HEK293 (cell line): ENCODE measurements around the gene ACOT8.

Experiments used
- CTCF ChIA-PET: fragments of 350-600 bp; formaldehyde crosslinking; extraction: SDS; loops from one replicate; lab custom pipeline; 2021; ENCODE audit warnings: antibody characterized with exemption; lab: Yijun Ruan, JAX
- POLR2A ChIA-PET: fragments of 300-600 bp; formaldehyde crosslinking; extraction: SDS; loops from one replicate; lab custom pipeline; 2020; ENCODE audit warnings: antibody characterized with exemption, inconsistent platforms; lab: Yijun Ruan, JAX
- H3K27ac ChIP-seq: fragments of 200-500 bp; sonication (Bioruptor generic); 2 replicates; pipeline ENCODE4 v1.5.1; 2014; ENCODE audit warnings: low read depth, low read length, control low read depth, inconsistent platforms; ENCODE audit errors: extremely low read depth
- H3K36me3 ChIP-seq, 2 experiments: fragments of 200-500 bp in 1 of 2; sonication (Bioruptor generic) in 1 of 2; 1 replicate in 1 of 2; 2 replicates in 1 of 2; pipeline ENCODE4 v1.5.1; 2014 to 2017; ENCODE audit warnings: inconsistent platforms in 2 of 2, low read length in 2 of 2; ENCODE audit not compliant: control insufficient read depth in 2 of 2, insufficient read depth in 1 of 2
- H3K4me1 ChIP-seq: fragments of 200-500 bp; sonication (Bioruptor generic); 2 replicates; pipeline ENCODE4 v1.5.1; 2014; ENCODE audit warnings: mild to moderate bottlenecking, low read length, inconsistent platforms; ENCODE audit not compliant: control insufficient read depth, insufficient read depth
- H3K4me3 ChIP-seq: 2 replicates; pipeline ENCODE4 v1.5.1; 2011; ENCODE audit warnings: low read depth, mild to moderate bottlenecking, control low read depth, low read length, moderate library complexity
- H3K9me3 ChIP-seq: fragments of 200-500 bp; sonication (Bioruptor generic); 2 replicates; pipeline ENCODE4 v1.5.1; 2014; ENCODE audit warnings: low read depth, low read length, inconsistent platforms; ENCODE audit not compliant: control insufficient read depth, insufficient read depth
- KLF8 ChIP-seq: fragments of 450-650 bp; formaldehyde crosslinking; IDR thresholded peaks from 2 replicates; pipeline ENCODE4 v1.5.1; 2016; ENCODE audit warnings: missing biosample characterization, missing genetic modification characterization
- MZF1 ChIP-seq: fragments of 450-650 bp; formaldehyde crosslinking; IDR thresholded peaks from 2 replicates; pipeline ENCODE4 v1.5.1; 2017; ENCODE audit warnings: missing biosample characterization, missing genetic modification characterization, borderline replicate concordance
- PRDM2 ChIP-seq: fragments of 450-650 bp; formaldehyde crosslinking; IDR thresholded peaks from 2 replicates; pipeline ENCODE4 v1.5.1; 2016; ENCODE audit warnings: missing biosample characterization, missing genetic modification characterization, borderline replicate concordance
- ZBTB11 ChIP-seq: fragments of 450-650 bp; formaldehyde crosslinking; conservative IDR thresholded peaks from 2 replicates; pipeline ENCODE4 v1.5.1; 2016; ENCODE audit warnings: low read depth, missing biosample characterization, missing genetic modification characterization
- ZNF146 ChIP-seq: fragments of 450-650 bp; formaldehyde crosslinking; IDR thresholded peaks from 2 replicates; pipeline ENCODE4 v1.5.1; 2016; ENCODE audit warnings: missing biosample characterization, missing genetic modification characterization
- ZNF223 ChIP-seq: fragments of 450-650 bp; formaldehyde crosslinking; IDR thresholded peaks from 2 replicates; pipeline ENCODE4 v1.5.1; 2016; ENCODE audit warnings: missing biosample characterization, missing genetic modification characterization
- ZNF239 ChIP-seq: fragments of 450-650 bp; formaldehyde crosslinking; IDR thresholded peaks from 2 replicates; pipeline ENCODE4 v1.5.1; 2016; ENCODE audit warnings: missing biosample characterization, missing genetic modification characterization
- ZNF768 ChIP-seq: fragments of 450-650 bp; formaldehyde crosslinking; IDR thresholded peaks from 2 replicates; pipeline ENCODE4 v1.5.1; 2018; ENCODE audit warnings: missing biosample characterization, mild to moderate bottlenecking, missing genetic modification characterization
- ZSCAN18 ChIP-seq: fragments of 450-650 bp; formaldehyde crosslinking; IDR thresholded peaks from 2 replicates; pipeline ENCODE4 v1.5.1; 2016; ENCODE audit warnings: missing biosample characterization, missing genetic modification characterization
- TF ChIP-seq, protein P1 (sequence below): fragments of 450-650 bp; IDR thresholded peaks from 2 replicates; pipeline ENCODE4 v1.5.1; 2018; ENCODE audit warnings: missing biosample characterization, mild to moderate bottlenecking, missing genetic modification characterization
- TF ChIP-seq, protein P2 (sequence below): fragments of 450-650 bp; formaldehyde crosslinking; IDR thresholded peaks from 2 replicates; pipeline ENCODE4 v1.5.1; 2016; ENCODE audit warnings: missing biosample characterization, missing genetic modification characterization

ACOT8 gene

GRCh38 chr20:45850926-45851325 is 6.3 kb downstream of the ACOT8 start (continued):
- TF ChIP-seq MZF1, result no peak
- TF ChIP-seq, all 188 proteins: peak for 0

DNA sequence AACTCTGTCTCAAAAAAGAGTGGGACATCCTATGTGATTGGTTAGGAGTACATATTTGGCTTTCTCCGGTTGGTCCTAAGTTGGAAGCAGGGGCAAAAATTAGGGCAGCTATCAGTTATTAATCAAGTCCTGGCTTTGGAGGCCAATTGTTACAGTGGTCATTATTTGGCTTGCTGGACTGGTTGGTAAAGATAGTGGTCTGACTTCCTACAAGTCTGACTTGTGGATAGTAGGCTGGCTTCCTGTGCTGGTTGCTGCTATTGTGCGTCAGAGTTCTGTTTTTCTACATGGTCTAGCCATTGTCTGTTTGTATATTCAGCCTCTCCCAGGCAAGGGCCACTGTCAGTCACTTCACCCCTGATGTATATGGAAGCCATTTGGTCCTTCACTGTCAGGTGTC is 7.0 kb downstream of the ACOT8 start:
- no peak overlapping the region for H3K4me3 ChIP-seq
- H3K36me3 ChIP-seq, result peaks cover 5 to 61% of the 10 kb centered on the region in 2 experiments; a peak in 2 of 3 replicates
- no peak for TF ChIP-seq ZNF146
- TF ChIP-seq KLF8 (tag by site-specific recombination), result no peak
- TF ChIP-seq PRDM2 (tag by site-specific recombination), result no peak
- TF ChIP-seq, protein P1, sequence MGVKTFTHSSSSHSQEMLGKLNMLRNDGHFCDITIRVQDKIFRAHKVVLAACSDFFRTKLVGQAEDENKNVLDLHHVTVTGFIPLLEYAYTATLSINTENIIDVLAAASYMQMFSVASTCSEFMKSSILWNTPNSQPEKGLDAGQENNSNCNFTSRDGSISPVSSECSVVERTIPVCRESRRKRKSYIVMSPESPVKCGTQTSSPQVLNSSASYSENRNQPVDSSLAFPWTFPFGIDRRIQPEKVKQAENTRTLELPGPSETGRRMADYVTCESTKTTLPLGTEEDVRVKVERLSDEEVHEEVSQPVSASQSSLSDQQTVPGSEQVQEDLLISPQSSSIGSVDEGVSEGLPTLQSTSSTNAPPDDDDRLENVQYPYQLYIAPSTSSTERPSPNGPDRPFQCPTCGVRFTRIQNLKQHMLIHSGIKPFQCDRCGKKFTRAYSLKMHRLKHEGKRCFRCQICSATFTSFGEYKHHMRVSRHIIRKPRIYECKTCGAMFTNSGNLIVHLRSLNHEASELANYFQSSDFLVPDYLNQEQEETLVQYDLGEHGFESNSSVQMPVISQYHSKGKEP (tag by site-specific recombination), result no peak
- no peak for TF ChIP-seq ZSCAN18
- TF ChIP-seq ZNF223, result no peak
- no peak for TF ChIP-seq ZBTB11 (tag by site-specific recombination)
- TF ChIP-seq ZNF768 (tag by site-specific recombination), result no peak
- TF ChIP-seq, protein P2, sequence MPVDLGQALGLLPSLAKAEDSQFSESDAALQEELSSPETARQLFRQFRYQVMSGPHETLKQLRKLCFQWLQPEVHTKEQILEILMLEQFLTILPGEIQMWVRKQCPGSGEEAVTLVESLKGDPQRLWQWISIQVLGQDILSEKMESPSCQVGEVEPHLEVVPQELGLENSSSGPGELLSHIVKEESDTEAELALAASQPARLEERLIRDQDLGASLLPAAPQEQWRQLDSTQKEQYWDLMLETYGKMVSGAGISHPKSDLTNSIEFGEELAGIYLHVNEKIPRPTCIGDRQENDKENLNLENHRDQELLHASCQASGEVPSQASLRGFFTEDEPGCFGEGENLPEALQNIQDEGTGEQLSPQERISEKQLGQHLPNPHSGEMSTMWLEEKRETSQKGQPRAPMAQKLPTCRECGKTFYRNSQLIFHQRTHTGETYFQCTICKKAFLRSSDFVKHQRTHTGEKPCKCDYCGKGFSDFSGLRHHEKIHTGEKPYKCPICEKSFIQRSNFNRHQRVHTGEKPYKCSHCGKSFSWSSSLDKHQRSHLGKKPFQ (tag by site-specific recombination), result no peak
- no peak for TF ChIP-seq ZNF239 (tag by site-specific recombination)
- POLR2A ChIA-PET, result interaction anchor here (0.8 kb wide), 1 partner anchor 44 kb away, joined by 4 read pairs; no protein-coding TSS in a partner anchor
- H3K4me1 ChIP-seq, result no peaks in the 10 kb centered on the region
- H3K27ac ChIP-seq, result no peak overlapping the region
- CTCF ChIA-PET, result interaction anchor here (0.7 kb wide), 1 partner anchor 119 kb away, joined by 3 read pairs; no protein-coding TSS in a partner anchor
- H3K9me3 ChIP-seq, result no peaks in the 10 kb centered on the region
